ENCODE results near the gene LAPTM5.

GRCh38 chr1:30746212-30747032 is 11.2 kb downstream of the LAPTM5 start:
- TF ChIP-seq EZH2 (IDR thresholded peaks at IDR 0.05; ENCODE audit: borderline replicate concordance, low read depth, low read length, severe bottlenecking) (no peak), POLR2A (IDR thresholded peaks at IDR 0.05; ENCODE audit: low read depth, low read length) (no peak), CTCF (IDR thresholded peaks at IDR 0.05; ENCODE audit: extremely low read depth in 1 of 2, insufficient read depth in 1 of 2, low read depth in 1 of 2, low read length in 2 of 2) (no peak), FOS (IDR thresholded peaks at IDR 0.05; ENCODE audit: borderline replicate concordance, insufficient read depth, low read length) (no peak), POLR2AphosphoS5 (IDR thresholded peaks at IDR 0.05; ENCODE audit: insufficient read depth, low read depth, low read length) (no peak), GATA2 (IDR thresholded peaks at IDR 0.05; ENCODE audit: insufficient read depth, insufficient read length, low read depth, low read length) (no peak), JUN (IDR thresholded peaks at IDR 0.05; ENCODE audit: borderline replicate concordance, insufficient read depth, insufficient read length, low read depth) (no peak), MYC (IDR thresholded peaks at IDR 0.05; ENCODE audit: low read depth, low read length) (no peak)
